ENCODE measurements around the gene MCRIP2. TPM values are rescaled to one million over a fixed set of nuclear protein-coding genes. Genes with fewer than 3 reads are reported as not detected.
"Not testable (repeated sequence)": the region's sequence is repeated elsewhere in the genome, so short reads cannot be mapped to it uniquely, and the experiment has no call there.

The MCRIP2 gene
- total RNA-seq, 1 donor from 2014 or later = 15.5 TPM

DNA sequence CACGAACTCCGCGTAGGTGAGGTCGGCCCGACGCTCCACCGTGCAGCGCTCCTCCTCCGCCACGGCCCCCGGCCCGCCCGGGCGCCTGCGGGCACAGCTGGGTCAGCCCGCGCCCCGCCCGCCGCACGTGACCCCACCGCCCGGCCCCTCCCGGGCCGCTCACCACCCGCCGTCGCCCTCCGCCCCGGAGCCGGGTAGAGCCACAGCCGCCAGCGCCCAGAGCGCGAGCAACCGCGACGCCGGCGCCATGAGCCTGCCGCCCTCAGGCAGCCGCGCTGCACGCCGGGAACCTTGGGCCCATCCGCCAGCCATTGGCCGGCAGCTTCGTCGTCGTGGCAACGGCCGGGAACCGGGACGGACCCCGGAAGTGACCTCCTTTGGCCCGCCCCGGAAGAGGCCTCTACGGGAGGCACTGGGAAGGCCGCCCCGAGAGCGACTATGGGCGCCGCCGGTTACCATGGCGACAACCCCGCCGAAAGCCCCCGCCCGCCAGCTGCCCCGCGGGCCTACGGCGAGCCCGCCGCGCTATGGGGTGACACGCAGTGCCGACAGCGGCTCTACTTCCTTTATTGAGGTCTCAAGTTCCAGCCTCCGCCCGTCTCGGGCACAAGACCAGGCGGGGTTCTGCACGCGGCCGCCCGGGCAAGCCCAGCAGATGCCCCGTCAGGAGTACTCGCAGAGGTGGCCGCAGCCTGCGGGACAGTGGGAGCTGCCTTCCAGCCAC, 42.6 kb downstream of the MCRIP2 start, which contains the start of gene JMJD8:
Gene JMJD8, minus strand, starts transcription at position 264 of the 724 bp plus-strand sequence. Its CDS starts 15 bp downstream, at position 249.
- ATAC-seq (peak; percentile 84), DNase-seq (ENCODE audit: low spot score) (peak; percentile 99)
- intact Hi-C loops (cut with DNase I) = no loop called here

DNA sequence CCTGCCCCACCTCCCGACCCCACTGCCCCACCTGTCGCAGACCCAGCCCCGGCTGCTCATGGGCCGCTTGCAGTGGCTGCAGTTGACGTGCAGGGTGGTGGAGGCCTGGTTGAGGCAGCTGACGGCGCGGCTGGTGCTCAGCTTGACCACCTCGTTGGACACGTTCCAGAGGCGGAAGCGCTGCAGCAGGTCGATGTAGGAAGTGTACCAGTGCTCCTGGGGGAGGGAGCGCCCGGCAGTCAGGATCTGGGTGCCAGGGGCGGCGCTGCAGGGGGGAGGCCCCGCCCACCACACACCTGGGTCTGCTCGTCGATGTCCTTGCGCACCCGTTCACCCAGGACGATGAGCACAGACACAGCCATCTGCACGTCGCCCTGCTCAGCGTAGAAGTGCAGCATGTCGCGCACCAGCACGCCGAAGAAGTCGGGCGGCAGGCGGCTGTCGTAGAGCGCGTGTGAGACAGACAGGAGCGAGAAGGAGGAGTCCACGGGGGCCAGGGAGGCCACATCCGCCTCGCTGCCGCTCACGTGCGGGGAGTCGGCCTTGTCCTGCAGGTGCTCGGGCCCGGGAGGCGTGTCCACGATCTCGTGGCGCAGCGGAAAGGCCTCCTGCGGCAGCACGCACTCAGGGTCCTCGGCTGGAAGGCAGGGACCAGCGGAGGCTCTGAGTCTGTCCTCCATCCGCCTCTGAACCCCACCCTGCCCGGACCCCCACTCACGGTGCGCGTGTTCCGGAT, 43.5 kb downstream of the MCRIP2 start:
- no peak for ATAC-seq
- intact Hi-C loops (cut with DNase I) = no loop called here
- DNase-seq (ENCODE audit: low spot score) = no peak

DNA sequence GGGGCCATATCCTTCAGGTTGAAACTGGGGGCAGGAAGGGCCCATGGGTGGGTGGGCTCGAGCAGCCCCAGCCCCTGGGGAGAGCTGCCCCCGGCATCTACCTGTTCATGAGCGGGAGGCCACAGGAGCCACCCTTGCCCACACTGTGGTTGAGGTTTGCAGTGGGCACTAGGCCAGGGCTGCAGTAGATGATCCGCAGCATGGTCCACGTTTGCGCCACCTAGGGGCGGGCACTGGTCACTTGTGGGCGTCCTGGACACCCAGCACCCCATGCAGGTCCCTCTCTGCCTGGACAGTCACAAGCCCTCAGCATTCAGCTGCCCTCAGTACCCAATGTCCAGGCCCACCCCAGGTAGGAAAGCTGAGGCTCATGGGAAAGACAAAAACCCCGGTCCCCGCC, 44.3 kb downstream of the MCRIP2 start:
- DNase-seq (ENCODE audit: low spot score) (no peak), ATAC-seq (no peak)
- intact Hi-C loops (cut with DNase I) = no loop called here

DNA sequence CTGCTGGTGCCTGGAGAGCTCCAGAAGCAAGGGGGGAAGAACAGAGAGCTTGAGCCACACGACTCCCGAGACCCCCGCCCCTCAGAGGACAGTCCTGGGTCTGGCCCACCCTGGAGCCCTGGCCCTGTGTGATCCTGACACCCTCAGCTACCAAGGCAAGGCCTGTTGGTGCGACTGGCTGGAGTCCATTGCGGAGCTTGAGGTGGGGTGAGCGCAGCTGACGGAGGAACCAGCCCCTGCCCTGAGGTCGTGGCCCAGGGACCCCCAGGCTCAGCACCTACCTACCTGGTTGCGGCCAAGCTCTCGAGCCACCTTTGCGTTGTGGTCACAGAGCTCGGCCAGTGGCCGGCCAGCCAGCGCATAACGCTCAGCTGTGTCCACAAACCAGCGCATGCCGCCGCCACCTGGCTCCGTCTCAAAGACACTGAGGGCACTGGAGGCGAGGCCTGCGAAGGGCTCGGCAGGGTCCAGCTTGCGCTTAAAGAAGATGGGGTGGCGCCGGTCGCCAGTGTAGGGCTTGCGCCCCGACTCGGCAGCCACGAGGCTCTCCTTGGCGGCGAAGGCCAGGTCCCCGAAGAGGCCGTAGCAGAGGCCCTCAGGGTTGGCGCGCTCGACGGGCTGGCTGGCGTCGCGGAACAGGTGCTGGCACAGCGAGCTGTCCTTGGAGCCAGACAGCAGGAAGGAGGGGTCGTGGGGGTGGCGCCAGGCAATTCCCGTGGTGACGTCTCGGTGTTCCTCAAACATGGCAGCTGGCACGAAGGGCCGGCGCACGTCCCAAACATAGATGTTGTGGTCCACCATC, 45.0 kb downstream of the MCRIP2 start:
- DNase-seq (ENCODE audit: low spot score) (no peak), ATAC-seq (no peak)
- intact Hi-C loops (cut with DNase I) = no loop called here

DNA sequence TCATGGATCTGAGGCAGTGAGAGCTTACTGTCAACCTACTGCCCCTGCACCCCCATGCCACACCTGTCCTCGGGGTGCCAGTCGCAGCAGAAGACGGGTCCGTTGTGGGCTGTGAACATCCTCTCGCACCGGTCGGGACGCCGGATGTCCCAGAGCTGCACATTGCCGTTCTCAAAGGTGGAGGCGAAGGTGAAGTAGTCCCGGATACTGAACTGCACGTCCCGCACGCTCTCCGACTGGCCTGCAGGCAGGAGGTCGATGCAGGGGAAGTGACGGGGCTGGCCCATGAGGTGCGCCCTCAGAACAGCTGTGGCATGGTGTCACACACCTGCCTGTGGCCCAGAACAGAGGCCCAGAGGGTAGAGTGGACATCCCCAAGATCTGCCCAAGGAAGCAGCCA, 45.9 kb downstream of the MCRIP2 start:
- DNase-seq (ENCODE audit: low spot score) = no peak
- no peak for ATAC-seq
- intact Hi-C loops (cut with DNase I) = no loop called here

DNA sequence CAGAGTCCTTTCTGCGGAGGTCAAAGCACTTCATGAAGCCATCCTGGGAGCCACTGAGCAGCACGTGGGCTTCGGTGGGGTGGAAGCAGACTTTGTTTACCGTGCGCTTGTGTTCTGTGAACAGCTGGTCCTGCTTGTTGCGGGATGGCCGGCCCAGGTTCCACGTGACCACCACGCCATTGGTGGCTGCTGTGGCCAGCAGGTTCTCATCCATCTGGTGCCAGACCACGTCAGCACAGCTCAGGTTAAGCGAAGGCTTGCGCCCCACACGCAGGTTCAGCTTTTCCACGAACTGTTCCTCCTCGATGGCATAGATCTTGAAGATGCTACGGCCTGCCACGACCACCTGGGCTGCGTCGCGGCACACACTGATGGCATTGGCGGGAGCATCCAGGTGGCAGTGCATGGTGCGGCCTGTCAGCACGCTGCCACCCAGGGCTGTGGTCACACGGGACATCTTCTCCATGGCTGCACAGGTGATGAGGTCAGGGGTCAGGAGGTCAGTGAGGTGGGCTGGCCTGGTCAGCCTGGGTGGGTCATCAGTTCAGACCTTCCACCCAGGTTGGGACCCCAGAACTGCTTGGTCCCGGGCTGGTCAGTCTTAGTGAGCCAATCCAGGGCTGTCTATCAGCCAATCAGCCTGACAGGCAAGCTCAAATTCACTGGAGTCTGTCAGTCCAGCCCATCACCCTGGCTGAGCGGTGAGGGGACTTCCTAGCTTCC, 47.7 kb downstream of the MCRIP2 start:
- DNase-seq (ENCODE audit: low spot score) = no peak
- no peak for ATAC-seq

DNA sequence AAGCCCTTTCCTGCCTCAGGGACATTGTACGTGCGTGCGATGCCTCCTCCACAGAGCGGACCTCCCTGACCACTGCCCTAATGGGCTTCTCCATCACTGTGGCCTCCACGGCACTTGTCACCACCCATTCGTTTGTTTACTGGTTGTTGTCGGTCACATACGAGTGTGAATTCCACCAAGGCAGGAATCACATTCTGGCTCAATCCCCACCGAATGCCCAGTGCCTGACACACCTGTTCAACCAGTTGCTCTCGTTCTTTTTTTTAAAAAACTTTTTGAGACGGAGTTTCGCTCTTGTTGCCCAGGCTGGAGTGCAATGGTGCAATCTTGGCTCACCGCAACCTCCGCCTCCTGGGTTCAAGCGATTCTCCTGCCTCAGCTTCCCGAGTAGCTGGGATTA, 49.6 kb downstream of the MCRIP2 start:
- DNase-seq (ENCODE audit: low spot score); ATAC-seq; intact Hi-C loops (cut with DNase I): not testable (repeated sequence)

More for the DNA sequence above, 47.7 kb downstream of the MCRIP2 start:
- intact Hi-C loops (cut with DNase I) = no loop called here

DNA sequence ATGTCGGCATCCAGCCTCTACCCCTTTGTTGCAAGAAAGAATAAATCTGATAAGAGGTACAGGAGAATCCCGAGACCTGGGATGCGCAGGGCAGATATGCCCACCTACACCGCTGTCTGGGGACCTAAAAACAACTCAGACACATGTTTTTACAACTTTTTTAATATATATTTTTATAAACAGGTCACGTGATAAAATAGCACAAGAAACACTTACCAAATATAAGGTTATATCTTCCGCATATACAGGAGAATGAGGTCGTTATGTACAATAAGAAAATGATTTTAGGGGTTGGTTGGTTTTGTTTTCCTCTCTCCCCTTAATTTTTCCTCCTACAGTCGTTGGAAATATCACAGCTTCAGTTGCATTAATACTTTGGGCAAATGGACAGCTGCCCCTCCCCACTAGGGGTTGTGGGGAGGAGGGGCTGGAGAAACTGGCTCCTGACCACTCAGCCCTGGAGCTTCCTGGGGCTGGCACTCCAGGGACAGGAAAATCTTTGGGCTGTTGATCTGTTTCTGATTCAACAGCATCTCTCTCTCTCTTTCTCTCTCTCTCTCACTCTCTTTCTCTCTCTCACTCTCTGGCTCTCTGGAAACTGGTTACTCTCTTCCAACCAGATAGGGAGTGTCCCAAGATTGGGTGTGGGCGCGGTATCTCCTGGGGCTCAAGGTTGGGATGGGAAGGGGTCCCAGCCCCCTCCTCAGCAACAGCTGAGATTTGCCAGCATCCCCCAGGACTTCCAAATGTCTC, 50.9 kb downstream of the MCRIP2 start:
- no peak for ATAC-seq
- no peak for DNase-seq (ENCODE audit: low spot score)
- intact Hi-C loops (cut with DNase I) = no loop called here

DNA sequence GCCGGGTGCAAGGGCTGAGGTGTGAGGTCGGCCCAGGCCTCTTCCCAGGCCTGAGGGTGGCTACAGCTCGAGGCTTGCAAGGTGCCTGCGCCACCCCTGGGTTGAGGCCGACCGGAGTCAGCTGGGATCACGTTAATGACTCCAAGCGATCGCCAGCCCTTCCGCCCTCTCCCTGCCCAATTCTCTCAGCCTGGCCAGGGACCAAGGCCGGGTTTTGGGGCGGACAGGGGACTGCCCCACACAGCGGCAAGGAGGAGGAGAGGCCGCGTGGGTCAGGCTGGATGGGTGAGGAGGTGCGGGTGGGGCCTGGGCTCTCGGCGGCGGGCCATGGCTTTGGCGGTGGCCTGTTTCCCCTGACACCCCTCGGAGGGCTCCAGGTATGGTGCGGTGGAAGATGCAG, 51.7 kb downstream of the MCRIP2 start:
- intact Hi-C loops (cut with DNase I) = no loop called here
- ATAC-seq (no peak), DNase-seq (ENCODE audit: low spot score) (no peak)

DNA sequence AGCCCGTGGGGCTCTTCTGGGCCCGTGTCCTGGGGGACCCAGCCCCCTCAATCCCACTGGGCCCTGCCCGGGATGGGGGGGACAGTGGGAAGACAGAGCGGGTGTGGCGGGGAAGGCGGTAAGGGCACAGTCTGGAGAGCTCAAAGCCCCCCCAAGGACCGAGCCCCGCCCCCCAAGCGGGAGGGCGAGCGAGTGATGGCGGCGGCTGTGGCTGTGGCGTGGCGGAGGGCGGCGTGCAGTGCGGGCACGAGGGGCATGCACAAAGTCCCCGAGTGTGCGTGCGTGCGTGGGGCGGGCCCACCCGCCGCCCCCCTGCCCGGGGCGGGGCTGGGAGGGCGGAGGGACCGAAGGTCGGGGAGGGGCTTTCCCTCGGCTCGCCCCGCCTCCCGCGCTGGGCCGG, 52.1 kb downstream of the MCRIP2 start:
- ATAC-seq (no peak), DNase-seq (ENCODE audit: low spot score) (no peak)
- intact Hi-C loops (cut with DNase I) = no loop called here

DNA sequence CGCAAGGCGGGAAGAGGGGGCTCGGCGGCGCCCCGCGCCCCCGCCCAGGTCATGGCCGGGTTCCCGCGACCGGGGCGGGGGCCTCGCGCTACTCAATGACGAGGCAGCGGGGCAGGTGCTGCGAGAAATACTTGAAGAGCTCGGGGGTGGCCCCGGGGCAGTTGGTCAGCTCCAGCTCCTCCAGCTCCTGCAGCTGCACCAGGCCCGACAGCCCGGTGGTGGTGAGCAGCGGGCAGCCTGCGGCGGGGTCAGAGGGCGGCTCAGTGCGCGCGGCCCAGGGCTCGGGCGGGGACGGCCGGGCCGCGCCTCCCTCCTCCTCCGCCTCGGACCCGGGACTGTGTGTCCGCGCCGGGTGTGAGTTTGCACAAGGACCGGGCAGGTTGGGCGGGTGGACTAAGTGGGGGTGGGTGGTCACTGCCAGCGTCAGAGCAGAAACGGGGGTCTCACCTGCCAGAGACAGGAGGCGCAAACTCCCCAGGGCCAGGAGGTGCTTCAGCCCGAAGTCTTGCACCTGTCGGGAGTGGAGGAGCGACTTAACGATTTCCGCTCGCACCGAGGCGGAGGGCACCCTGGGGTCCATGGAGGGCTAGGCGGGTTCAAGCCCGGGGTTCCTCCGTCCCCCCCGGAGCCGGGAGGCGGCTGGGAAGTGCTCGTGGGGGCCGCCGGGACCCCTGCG, 52.7 kb downstream of the MCRIP2 start:
- ATAC-seq (no peak), DNase-seq (ENCODE audit: low spot score) (no peak)
- intact Hi-C loops (cut with DNase I) = no loop called here

DNA sequence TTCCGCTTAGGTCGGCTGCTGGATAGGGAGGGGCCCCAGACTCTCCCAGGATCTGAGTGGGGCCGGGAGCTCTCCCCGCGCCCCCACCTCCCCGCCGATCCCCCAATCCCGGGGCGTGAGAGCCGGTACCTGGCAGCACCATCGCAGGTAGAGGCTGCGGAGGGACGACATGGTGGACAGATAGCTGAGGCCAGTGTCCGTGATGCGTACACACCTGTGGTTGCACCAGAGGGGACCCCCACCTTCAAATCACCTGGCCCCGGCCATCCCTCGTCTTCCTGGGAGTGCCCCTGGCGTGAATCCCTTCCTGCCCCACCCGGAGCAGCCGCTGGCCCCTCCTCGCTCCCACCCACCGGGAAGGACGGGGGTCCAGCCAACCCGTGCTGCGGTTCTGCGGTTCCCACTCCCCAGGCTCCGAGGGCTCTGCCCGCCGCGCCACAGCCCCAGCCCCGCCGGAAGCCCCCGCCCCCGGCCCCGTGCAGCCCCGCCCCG, 53.3 kb downstream of the MCRIP2 start:
- DNase-seq (ENCODE audit: low spot score) (no peak), ATAC-seq (no peak)
- intact Hi-C loops (cut with DNase I) = no loop called here

DNA sequence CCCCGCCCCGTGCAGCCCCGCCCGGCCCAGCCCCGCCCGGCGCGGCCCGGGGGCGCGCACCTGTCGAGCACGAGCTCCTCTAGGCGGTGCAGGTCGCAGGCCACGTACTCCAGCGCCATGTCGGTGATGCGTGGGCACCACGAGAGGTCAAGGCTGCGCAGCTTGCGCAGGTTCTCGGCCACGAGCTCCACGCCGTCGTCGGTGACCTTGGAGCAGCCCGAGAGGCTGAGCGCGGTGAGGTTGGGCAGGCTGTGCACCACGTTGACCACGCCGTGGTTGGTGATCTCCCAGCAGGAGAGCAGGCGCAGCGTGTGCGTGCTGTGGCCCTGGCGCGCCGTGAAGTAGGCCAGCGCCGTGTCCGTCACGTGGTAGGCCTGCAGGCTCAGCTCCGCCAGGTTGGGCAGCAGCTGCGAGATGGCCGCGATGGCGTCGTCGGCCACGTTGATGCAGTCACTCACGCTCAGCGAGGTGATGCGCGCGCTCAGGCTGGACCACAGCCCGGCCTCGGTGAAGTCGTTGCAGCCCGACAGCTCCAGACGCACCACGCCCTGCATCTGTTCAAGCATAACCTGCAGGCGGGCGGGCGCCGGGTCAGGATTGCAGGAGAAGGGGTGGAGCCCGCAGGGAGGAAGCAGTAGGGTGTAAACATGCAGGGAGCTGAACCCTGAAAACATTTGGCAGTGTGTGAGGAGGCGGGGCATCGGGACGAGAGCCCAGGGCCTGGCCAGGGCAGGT, 53.9 kb downstream of the MCRIP2 start:
- ATAC-seq (no peak), DNase-seq (ENCODE audit: low spot score) (no peak)
- intact Hi-C loops (cut with DNase I) = no loop called here

All from sciatic nerve (tissue), 2 donors.